HuH-7.5 (cell line): Measurements from ENCODE around the gene CCNDBP1.
"Not testable (repeated sequence)": the region's sequence is repeated elsewhere in the genome, so short reads cannot be mapped to it uniquely, and the experiment has no call there.

ENCODE experiments used
- DNase-seq: peaks from one replicate; pipeline ENCODE4 v3.0.0; 2011; ENCODE audit warnings: low spot score

Gene CCNDBP1

DNA sequence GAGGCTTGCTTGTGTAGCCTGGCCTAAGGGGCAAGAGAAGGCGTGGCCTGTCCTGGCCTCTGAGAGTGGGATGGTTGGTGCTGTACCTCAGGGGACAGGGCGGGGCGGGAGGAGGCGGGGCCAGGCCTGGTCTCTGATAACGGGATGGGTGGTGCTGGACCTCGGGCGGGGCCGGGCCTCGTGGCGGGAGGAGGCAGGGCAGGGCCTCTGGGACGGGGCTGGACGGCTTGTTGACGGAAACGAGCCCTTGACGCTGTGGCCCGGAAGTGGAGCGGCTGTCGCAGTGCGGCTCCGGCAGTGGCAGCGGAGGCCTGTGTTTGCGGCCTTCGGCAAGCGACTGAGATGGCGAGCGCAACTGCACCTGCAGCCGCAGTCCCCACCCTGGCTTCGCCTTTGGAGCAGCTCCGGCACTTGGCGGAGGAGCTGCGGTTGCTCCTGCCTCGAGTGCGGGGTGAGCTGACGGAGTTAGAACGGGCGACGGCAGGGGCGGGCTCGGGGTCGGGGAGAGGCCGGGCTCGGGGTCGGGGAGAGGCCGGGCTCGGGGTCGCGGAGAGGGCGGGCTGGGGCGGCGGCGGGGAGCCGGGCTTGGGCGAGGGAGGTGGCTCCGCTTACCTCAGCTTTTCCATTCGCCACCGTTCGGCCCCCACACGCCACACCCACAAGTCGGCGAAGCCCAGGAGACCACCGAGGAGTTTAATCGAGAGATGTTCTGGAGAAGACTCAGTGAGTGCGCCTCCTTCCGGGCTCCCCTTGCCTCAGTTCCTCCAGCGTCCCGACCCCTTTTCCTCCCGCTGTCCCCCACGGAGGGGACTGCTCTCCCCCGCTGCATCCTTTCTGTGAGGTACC is at the start of gene CCNDBP1:
Gene CCNDBP1, plus strand, starts transcription at position 247 of the 846 bp plus-strand sequence. Its CDS starts 96 bp downstream, at position 343.
- peak; percentile 88 for DNase-seq

- DNase-seq, result no peak
Observed at GRCh38 chr15:43143203-43143941, 41.8 kb upstream of the CCNDBP1 start.

- DNase-seq, result no peak
Observed at GRCh38 chr15:43144512-43144911, 40.7 kb upstream of the CCNDBP1 start.

GRCh38 chr15:43146184-43146583 is 39.0 kb upstream of the CCNDBP1 start:
- DNase-seq, result no peak

GRCh38 chr15:43150191-43150929 is 34.8 kb upstream of the CCNDBP1 start:
- no peak for DNase-seq

DNA sequence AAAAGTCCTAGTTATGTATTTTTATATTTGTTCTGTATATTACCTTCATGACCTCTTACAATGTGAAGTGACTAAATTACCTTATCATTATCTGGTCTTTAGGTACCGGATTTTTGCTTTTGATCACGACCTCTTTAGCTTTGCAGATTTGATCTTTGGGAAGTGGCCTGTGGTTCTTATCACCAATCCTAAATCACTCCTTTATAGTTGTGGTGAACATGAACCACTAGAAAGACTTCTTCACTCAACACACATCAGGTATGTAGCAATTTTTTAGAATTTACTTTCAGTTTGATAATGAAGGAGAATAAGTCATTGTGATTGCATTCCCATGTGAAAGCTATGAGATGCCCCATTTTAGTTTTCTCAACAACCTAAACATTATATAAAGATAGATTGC is 33.5 kb upstream of the CCNDBP1 start:
- DNase-seq, result no peak

GRCh38 chr15:43153269-43153668 is 31.9 kb upstream of the CCNDBP1 start:
- no peak for DNase-seq

GRCh38 chr15:43165801-43166325 is 19.3 kb upstream of the CCNDBP1 start:
- DNase-seq, result no peak

GRCh38 chr15:43167261-43167660 is 17.9 kb upstream of the CCNDBP1 start:
- DNase-seq, result not testable (repeated sequence)

GRCh38 chr15:43168192-43169107 is 16.8 kb upstream of the CCNDBP1 start:
- no peak for DNase-seq

GRCh38 chr15:43169888-43170287 is 15.3 kb upstream of the CCNDBP1 start:
- DNase-seq, result no peak

GRCh38 chr15:43175656-43176309 is 9.4 kb upstream of the CCNDBP1 start:
- not testable (repeated sequence) for DNase-seq

DNA sequence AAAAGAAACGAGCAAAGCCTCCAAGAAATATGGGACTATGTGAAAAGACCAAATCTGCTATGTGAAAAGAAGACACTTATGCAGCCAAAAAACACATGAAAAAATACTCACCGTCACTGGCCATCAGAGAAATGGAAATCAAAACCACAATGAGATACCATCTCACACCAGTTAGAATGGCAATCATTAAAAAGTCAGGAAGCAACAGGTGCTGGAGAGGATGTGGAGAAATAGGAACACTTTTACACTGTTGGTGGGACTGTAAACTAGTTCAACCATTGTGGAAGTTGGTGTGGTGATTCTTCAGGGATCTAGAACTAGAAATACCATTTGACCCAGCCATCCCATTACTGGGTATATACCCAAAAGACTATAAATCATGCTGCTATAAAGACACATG is 8.1 kb upstream of the CCNDBP1 start:
- DNase-seq, result not testable (repeated sequence)

- no peak for DNase-seq
Observed at GRCh38 chr15:43183270-43183669, 1.9 kb upstream of the CCNDBP1 start.

GRCh38 chr15:43184407-43185124 is 637 bp upstream of the CCNDBP1 start:
- no peak for DNase-seq

GRCh38 chr15:43186003-43186353 is 775 bp downstream of the CCNDBP1 start:
- DNase-seq, result no peak

- no peak for DNase-seq
Observed at GRCh38 chr15:43187544-43188155, 2.4 kb downstream of the CCNDBP1 start.

DNA sequence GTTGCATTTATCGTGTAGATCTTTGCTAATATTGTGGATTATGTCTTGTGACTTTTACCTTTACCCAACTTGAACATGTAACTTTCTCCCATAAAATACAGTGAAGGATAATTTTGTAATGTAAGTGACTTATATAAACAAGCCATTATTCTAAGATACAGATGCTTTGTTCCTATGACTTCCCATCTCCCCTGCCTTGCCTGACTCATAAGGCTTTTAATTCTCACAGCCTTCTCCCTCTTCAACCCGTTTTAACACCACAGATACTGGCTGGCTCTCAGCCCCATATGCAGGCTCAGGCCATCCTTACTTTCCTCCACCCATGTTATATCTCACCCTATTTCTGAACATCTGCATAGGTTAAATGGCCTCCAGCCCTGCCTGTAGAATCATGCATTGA is 4.1 kb downstream of the CCNDBP1 start:
- DNase-seq, result no peak

GRCh38 chr15:43190178-43190577 is 5.0 kb downstream of the CCNDBP1 start:
- DNase-seq, result no peak

DNA sequence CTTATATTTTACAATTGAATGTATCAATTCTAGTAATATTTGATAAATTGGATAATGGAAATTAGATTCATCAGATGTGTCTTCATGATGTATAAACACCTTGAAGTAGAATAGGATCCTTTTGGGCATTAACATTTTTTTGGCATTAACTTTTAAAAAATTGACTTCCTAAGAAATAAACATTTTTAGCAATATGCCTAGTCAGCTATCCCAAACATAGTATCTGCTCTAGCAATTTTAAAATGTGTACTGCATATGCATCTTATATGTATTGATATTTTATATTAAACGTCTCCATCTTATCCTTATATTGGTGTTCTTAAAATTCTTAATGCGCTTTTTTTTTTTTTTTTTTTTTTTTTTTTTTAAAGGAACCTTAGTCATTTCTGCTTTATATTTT is 8.5 kb downstream of the CCNDBP1 start:
- DNase-seq, result no peak
